Stimulated activated CD4-positive, alpha-beta T cell treated with anti-CD3 and anti-CD28 coated beads, Interleukin-1b, Interleukin-23, amount 100 ng/mL, for 24 hours (primary cell): ENCODE measurements around the gene ATP6V1C2.

ENCODE experiments used
- DNase-seq, 4 experiments: peaks; one replicate each; pipeline ENCODE4 v3.0.0-alpha.2; 2020; ENCODE audit warnings: low read depth in 4 of 4, low spot score in 1 of 4

ATP6V1C2 gene

DNA sequence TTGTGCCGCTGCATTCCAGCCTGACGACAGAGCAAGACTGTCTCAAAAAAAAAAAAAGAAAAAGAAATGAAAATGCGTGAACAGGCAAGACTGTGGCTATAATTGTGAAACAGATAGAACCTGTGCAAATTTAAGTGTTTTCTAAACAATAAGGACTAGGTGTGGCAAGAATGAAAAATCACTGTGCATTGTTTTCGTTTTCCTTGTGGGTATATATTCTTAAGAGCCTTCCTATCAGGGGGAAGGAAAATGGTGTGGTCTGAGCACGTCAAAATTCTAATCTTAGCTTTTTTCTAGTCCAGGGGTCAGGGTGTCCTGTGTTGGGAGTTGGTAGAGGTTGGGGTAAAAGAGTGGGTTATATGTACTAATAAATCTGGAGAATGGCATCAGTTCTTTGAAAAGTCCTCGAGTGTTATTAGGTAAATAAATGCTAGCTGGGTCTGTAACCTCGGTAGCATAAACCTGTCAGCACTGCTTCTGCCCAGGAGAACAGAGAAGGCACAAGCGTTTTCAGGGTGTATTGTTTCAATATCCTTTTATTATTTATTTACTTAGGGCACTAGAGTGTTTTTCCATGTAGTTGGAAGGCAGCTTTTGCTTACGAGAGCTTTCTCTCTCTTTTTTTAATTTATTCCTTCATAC lies 11.6 kb downstream of the ATP6V1C2 start:
- no peak for DNase-seq

DNA sequence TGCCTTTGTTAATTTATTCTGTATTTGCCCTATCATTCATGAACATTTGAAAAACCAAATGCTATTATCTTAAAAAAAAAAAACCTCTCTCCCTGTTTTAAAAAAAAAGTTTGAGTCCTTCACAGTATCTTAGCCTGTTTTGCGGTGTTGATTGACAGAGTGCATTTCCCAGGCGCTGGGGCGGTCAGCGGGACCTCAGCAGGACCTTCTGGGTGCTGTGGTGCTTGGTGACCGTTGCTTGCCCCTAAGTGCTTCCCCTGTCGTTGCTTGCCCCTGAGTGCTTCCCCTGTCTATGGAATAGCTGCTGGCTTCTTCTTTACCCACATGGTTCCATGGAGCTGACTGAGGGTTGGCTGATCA lies 12.1 kb downstream of the ATP6V1C2 start:
- no peak for DNase-seq

DNA sequence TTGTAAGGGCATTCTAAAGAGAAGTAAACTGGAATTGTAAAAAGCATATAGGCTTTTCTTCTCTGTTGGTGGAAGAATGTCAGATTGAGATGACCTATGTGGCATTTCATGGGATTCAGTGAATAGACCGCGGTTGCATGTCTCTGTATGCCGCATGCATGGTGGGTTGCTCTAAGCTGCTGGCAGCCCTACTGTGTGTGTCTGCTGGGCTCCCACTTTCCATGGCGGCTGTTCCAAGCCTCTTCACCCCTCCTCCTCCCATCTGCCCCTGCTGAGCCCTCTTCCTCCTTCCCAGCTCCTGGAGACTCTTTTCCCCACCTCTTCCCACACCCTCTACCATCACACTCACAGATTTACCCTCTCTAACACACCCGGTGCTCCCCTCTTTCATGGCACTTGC lies 12.6 kb downstream of the ATP6V1C2 start:
- no peak for DNase-seq

DNA sequence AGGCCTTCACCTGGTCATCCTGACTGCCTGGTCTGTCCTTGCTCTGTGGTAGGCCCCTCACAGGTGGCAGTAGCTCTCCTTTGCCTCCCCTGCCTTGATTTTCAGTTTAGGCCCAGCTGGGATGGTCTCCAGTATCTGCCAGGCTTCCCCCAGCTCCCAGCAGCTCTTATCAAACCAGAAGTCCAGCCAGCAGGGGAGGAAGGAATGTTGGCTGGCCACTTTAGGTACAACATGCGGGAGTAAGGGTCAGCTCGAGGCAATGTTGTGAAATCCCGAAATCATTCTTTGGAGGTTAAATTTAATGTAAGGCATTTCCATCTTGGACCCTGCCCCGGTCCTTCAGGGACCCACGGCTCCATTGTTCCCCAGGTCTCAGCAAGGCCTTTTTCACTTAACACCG lies 16.8 kb downstream of the ATP6V1C2 start:
- DNase-seq, result no peak

DNA sequence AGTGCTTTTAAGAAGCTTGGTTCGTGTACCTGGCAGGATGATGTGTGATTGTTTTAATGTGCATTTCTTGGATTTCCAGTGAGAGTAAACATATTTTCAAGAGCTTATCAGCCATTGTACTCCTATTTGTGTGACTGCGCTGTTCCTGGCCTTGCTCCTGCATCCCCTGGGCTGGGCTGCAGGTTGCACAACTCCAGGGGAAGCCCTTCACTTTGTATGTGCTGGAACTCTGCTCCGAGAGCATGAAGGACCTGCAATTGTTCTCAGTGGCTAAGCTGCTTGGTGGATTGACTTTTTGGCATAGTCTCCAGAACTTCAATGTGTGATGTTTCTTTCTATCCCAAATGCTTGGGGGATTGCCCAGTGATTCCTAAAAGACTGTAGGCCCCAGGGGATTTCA lies 18.8 kb downstream of the ATP6V1C2 start:
- no peak for DNase-seq

DNA sequence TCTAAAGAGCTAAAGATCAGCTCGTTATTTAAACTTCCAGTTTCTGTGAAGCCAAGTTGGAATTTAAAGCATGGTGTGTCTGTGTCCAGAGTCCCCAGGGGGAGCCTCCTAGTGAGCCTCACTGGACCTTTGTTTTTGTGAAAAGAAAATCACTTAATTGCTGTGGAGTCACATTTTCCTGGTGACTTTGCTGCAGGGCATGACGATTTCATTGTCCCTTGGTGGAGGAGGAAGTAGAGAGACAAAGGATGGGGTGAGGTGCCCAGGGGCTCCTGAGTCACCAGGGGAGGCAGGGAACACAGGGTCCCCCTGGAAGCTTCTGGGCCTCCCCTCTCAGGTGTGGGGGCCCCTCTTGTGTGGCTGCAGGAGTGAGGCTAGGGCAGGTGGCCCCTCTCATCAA lies 19.7 kb downstream of the ATP6V1C2 start:
- no peak for DNase-seq

DNA sequence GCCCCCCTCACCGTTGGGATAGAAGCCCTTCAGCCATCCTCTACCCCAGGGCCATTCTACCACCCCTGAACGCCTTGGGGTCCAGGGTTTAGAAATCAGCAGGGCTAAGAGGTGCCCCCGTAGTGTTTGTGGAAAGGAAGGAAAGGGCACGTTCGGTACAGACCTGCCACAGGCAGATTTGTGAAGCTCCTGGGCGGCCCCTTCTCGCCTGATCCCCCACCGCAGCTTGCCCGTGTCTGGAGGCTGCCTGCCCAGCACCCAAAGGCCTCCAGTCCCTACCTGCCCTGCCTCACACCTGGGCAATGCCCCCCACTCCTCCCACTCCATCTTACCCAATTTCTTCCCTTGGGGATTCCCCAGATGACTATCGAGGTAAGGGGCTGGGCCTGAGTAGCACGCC lies 21.2 kb downstream of the ATP6V1C2 start:
- DNase-seq, result no peak

DNA sequence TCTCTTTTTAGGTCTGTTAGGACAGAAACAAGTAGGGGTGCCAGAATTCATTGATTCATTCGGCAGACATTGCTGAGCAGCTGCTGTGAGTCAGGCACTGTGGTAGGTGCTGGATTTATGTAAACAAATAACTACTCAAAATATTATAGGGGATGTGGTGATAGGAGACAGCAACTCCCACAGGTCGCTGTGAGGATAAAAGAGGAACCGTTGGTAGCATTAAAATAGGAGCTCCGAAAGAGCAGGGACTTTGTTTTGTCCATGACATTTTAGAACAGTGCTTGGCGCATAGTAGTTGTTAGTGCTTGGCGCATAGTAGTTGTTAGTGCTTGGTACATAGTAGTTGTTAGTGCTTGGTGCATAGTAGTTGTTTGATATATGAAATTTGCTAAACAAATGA lies 29.2 kb downstream of the ATP6V1C2 start:
- no peak for DNase-seq

DNA sequence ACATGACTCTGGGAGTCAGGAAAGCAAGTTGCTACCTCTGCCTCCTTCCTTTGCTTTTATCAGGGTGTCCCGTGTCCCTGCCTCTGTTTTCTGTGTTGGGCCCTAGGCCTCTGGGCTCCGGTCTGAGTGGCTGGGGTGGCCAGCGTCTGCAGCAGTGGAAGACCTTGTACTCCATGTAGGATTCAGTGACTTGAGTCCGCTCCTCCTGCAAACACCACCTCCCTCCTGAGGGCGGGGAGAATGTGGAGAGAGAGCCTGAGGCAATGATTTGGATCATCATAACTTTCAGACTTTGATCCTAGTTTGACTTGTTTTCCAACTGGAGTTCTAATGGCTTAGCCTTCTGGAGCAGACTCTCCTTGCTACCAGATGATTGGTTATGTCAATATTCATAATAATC lies 30.8 kb downstream of the ATP6V1C2 start:
- DNase-seq, result no peak

DNA sequence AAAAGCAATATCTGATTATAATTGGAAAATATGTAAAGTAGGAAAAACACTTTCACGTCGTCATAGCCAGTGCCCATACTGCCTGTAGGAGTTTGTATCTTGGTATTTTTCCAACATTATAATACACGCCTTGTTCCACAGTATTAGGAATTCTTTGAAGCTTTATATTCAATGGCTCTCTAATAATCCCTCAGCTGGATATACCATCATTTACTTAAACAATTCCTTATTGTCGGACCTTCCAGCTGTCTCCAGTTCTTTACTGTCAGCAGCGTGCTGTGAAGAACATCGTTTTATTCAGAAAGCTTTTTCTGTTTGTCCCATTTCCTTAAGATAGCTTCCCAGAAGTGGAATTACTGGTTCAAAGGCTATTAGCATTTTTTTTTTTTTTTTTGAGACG lies 31.7 kb downstream of the ATP6V1C2 start:
- no peak for DNase-seq

DNA sequence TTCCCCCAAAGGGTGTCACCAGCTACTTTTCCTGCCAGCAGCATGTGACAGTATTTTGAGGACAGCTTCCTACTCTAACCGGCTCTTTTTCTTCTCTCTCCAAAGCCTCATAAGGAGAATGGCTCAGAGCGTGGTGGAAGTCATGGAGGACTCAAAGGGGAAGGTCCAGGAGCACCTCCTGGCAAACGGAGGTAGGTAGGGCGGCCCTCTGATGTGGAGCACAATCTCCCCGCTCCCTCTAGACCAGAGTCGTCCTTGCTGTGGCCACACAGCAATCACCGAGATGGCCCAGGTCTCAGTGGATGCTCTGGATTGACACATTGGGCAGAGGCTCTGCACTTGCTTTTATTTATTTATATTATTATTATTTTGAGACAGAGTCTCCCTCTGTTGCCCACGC lies 32.4 kb downstream of the ATP6V1C2 start:
- no peak for DNase-seq

DNA sequence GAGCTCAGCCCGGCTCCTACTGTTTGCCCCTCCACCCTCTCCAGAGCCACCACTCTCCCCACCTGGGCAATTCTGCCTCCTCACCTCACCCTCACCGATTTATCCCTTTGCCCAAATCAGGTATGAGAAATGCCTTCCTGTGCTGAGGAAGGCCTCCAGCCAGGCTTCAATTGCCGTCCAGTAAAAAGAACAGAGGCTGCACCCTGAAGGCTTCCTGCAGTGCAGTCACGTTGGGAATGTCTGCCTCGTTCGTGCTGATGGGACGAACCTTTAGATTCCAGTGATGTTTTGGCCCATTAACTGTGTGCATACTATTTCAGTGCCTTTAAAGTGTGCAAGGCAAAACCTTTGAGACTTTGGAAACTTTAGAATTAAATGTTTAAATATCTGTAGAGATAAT lies 34.2 kb downstream of the ATP6V1C2 start:
- DNase-seq, result no peak

DNA sequence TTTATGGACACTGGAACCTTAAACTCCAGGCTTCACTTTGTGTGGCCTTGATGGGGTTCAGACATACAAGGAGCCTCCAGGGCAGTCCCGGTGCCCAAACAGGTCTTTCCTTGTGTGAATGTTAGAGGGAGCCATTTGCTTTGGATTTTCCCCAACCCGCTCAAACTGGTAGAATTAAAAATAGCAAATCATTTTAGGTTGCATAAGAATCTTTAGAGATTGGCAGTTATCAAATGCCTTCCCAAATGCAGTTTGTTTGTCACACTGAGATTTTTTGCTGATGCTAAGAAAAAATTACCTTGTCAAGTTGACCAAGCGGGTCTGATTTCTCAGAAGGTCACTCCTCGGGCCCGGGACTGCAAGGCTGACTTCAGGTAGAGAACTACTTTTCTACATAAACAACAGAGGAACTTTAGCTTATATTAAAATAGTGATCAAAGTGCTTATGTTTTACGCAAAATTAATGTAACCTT lies 36.4 kb downstream of the ATP6V1C2 start:
- no peak for DNase-seq

DNA sequence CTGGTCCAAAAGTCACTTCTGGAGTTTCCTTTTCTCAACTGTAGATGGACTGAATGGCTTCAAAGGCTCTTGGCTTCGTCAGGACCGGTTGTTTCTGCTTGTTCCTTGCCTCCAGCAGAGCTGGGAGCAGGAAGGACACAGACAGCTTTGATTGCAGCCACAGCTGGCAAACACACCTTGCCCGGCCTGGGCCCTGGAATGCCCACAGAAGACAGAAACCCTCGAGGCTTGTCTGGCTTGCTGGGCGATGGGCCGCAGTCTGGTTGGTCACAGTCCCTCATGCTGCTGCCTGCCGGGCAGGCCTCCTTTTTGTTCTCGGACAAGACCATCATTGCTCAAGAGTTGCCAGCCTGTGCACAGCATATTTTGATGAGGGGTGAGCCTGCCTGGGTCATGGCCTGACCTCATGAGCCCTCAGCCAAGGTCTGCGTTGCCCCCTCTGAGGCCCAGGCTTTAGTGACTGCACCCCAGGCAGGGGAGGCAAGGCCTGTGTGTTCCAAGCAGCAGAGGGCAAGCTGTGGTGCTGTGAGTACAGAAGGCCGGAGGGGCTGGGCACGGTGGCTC lies 37.8 kb downstream of the ATP6V1C2 start:
- no peak for DNase-seq

DNA sequence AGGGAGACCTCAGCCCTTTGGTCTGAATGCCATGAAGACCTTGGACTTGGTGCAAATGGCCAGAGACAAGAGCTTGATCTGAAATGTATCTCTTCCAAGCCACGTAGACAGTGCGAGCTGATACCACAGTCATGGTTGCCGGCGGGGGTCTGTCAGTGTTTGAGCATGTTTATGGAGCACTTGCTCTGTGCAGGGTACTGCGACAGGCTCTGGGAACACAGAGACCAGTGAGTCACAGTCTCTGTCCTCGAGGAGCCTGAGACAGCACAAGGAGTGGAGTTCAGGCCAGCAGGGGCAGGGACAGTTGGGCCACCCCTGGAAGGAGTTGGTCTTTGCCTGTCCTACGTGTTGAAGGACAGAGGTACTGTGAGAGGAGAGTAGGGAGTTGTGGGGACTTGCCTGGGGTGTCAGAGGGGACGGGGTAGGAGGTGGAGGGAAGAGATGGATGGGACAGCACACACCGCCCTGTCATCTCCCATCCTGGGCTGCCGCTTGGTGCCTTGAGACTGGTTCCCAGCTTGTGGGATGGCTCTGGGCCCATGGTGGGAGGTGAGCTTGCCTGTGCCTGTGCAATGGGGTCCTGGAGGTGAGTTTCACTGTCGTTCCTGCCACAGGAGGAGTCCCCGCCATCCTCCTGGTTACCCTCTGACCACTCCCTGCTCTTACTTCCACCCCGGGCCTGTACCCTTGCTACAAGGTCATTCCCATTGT lies 39.5 kb downstream of the ATP6V1C2 start:
- no peak for DNase-seq

DNA sequence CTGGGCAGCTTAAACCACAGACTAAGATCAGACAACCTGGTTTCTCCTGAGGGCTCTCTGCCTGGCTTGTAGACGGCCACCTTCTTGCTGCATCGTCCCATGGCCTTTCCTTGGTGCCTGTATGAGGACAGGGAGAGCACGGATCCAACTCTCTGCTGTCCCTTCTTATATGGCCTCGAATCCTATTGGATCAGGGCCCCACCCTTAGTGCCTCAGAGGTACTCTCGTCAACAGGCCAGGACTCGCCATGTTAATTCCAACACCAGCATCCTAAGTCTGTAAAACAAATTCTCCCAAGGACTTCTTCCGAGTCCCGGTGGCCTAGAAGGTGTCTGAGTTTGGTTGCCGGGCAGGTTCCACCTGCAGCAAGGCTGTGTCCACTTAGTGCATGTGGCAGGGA lies 40.2 kb downstream of the ATP6V1C2 start:
- no peak for DNase-seq

DNA sequence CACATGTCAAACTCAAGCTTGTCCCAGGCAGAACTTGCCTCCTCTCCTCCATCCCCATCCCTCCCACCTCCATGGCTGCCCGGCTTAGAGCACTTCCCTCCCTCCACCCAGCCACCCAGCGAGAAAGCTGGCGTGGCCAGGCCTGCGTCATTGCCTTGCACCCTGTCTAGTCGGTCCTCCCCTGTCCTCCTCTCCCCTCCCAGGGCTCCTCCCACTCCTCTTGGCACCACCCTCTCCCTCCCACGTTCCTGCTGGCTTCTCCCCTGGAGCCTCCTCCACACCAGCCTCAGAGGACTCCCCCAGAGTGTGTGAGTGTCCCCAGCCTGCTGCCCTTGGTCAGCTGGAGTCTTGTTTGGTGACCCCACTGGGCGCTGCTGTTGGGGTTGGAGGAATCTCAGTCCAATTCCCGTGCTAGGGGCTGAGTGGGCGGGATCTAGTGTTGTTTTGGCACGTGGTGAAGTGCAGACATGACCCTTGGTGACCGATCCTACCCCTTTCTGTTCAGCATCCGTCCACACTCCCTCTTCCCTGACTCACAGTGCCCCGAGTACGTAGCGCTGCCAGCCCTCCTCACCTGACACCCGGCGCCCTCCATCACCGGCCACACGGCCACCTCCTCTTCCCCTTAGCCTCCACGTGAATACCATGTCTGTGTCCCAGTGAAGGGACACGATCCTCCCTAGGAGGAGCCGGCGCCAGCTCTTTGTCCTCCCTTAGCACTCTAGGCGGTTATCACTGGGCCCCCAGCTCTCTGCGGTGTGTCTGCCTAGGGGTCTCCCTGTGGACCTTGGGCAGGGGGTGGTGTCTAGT lies 41.4 kb downstream of the ATP6V1C2 start:
- no peak for DNase-seq

DNA sequence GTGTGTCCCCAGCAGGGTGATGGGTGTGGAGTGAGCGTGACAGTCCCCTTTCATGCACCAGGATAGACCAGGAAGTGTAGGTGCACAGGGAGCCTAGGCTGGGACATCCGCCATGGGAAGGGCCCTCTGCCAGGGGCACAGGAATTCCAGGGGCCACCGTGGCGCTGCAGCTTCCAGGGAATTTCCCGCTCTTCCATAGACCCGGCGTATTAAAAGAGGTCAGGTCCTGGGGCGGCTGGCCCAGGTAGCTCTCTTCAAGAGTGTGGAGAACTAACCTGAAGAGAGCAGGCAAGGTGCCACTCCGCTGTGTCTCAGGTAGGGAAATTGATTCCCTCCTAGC lies 42.0 kb downstream of the ATP6V1C2 start:
- no peak for DNase-seq

DNA sequence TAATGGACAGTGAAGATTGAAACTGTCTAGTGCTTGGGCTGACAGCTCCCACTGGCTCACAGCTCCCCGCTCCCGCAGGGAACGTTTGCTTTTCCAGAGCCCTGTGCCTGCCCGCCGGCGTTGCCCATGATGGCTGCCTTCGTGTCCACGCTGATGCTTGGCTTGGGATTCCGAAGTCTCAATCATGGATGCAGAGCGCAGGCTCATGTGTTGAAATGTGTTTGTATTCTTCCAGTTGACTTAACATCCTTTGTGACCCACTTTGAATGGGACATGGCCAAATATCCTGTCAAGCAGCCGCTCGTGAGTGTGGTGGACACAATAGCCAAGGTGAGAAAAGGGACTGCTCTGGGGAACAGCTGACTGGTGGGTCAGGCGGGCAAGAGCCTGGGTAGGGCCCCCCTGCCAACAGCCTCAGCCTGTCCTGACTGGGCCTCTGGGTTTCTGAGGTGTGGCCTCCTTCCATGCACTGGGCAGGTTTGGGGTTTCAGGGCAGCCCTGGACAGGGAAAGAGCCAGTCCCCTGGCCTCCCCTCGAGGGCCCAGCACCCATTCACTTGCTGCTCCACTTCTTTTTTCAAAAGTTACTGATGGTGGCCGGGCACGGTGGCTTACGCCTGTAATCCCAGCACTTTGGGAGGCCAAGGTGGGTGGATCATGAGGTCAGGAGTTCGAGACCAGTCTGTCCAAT lies 42.8 kb downstream of the ATP6V1C2 start:
- DNase-seq, result no peak

DNA sequence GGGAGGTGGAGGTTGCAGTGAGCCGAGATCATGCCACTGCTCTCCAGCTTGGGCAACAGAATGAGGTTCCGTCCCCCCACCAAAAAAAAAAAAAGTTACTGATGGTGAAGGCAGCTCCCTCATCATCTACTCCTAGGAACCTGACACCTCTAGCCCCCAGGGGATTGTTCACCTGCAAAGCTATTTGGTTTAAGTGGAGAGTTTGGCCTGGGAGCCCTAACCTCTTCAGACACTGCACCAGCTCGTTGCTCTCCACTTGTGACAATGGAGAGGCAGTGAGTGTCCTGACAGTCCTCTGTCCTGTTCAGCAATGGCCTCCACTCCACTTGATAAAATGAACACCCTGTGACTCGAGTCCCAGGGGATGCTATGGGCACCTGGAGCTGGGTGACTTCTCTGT lies 43.5 kb downstream of the ATP6V1C2 start:
- no peak for DNase-seq

DNA sequence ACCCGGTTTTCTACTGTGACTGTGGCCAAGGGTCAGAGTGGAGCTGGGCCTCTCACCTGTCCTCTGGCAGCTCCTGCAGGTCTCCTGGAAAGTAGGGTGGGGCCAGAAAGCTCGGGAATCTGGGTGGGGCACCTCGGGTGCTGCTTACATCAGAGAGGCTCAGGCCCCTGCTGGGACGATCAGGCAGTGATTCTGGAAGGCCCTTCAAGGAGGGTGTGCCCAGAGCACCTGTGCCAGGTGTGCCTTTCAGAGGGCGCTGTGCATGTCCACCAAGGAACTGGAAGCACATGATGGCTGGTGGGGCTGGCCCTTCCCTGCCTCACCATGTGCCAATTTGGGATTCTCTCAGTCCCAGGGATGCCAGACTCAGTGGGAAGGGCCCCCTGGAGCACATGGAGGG lies 44.0 kb downstream of the ATP6V1C2 start:
- no peak for DNase-seq

DNA sequence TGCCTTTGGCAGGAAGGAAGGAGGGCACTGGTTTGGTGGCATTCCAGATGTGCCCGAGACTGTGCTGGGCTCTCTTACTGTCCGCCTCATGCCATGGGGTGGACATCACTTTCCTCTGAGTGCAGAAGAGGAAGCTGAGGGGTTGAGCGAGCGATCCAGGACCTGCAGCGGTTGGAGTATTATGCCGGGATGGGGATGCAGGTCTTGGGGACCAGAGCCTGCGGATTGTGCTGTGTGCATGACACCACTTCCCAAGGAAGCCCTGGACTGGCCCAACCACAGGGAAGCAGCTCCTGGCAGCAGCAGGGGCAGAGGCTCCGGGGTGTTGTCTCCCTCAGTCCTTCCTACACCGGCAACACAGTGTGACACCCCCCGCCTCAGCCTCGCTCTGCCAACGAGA lies 44.5 kb downstream of the ATP6V1C2 start:
- DNase-seq, result no peak
